Stomach (tissue), 9 donors: ENCODE measurements around the gene ZNF396. TPM values are rescaled to one million over a fixed set of nuclear protein-coding genes. Genes with fewer than 3 reads are reported as not detected.

Source experiments
- DNase-seq, 2 donors: peaks; one replicate each; pipeline versions ENCODE4 v3.0.0 to v3.0.0-alpha.2; 2013 to 2019
- H3K27ac ChIP-seq, 5 donors: fragments of 200-600 bp in 4 of 5; sonication (generic) in 4 of 5; one replicate each; pipeline ENCODE4 v1.5.1; 2013 to 2019; ENCODE audit warnings: mild to moderate bottlenecking in 1 of 5, moderate library complexity in 1 of 5
- H3K27me3 ChIP-seq, 3 donors: fragments of 200-600 bp; sonication (generic); one replicate each; pipeline ENCODE4 v1.5.1; 2017 to 2019; ENCODE audit warnings: mixed run types in 1 of 3
- H3K36me3 ChIP-seq, 4 donors: fragments of 200-600 bp; sonication (generic); 1 replicate in 3 of 4; 2 replicates in 1 of 4; pipeline ENCODE4 v1.5.1; 2016 to 2019
- H3K4me1 ChIP-seq, 4 donors: fragments of 200-600 bp; sonication (generic); one replicate each; pipeline ENCODE4 v1.5.1; 2016 to 2019
- H3K4me3 ChIP-seq, 4 donors: fragments of 200-600 bp; sonication (generic) in 3 of 4; one replicate each; pipeline ENCODE4 v1.5.1; 2016 to 2019; ENCODE audit warnings: mild to moderate bottlenecking in 1 of 4
- H3K9me3 ChIP-seq, 4 donors: fragments of 200-600 bp; sonication (generic); one replicate each; pipeline ENCODE4 v1.5.1; 2016 to 2019
- CTCF ChIP-seq, 7 experiments: fragments of 450-650 bp in 4 of 7; fragments of 200-600 bp in 3 of 7; sonication (generic) in 3 of 7; IDR thresholded peaks; one replicate each; pipeline ENCODE4 v1.5.1; 2016 to 2019; ENCODE audit warnings: antibody characterized with exemption in 7 of 7, control low read depth in 2 of 7, mild to moderate bottlenecking in 1 of 7
- EP300 ChIP-seq: sonication (generic); formaldehyde crosslinking; IDR thresholded peaks from one replicate; pipeline ENCODE4 v1.6.1; 2017; ENCODE audit warnings: antibody characterized with exemption
- POLR2A ChIP-seq, 4 donors: fragments of 450-650 bp; IDR thresholded peaks; one replicate each; pipeline ENCODE4 v1.6.1; 2016; ENCODE audit warnings: antibody characterized with exemption in 4 of 4, control low read depth in 2 of 4, mild to moderate bottlenecking in 1 of 4, moderate library complexity in 1 of 4
- POLR2AphosphoS5 ChIP-seq, 3 donors: sonication (generic); formaldehyde crosslinking; IDR thresholded peaks; one replicate each; pipeline ENCODE4 v1.6.1; 2016; ENCODE audit warnings: antibody characterized with exemption in 3 of 3
- WGBS, 5 donors: extraction: QIAGEN DNeasy Blood & Tissue Kit in 3 of 5; methylation state at CpG; one replicate each; pipeline versions ENCODE4 v1.1.5 to v1.1.7; 2013 to 2018; 5-methylcytosine and 5-hydroxymethylcytosine counted together
- intact Hi-C: fragments of 100-400 bp; cut with DNase I; formaldehyde crosslinking; loops from one replicate; pipeline ENCODE4 v1.15.1; 2023; ENCODE audit warnings: low total_unique reads
- polyA plus RNA-seq, 3 donors: library from polyadenylated mRNA; stranded (reverse); fragments of 200-250 nt; gene quantifications; one replicate each; pipeline ENCODE4 v1.2.3, GENCODE V29; 2013
- total RNA-seq, 5 donors: library from RNA; depleted of rRNA; stranded (reverse); fragments of >200 nt; gene quantifications; one replicate each; pipeline versions ENCODE4 v1.1.0 to v1.2.3, GENCODE V29; 2014 to 2016
- donor health status: healthy with polysubstance abuse.
- donor health status: Bipolar disorder and iron deficiency.
- donor health status: healthy.

ZNF396 gene
- total and polyA plus RNA-seq, 8 donors: 1.3 to 7.6 (median 4.3) TPM; not detected in 1

- 15 to 33% (median 21%) methylated on average over 6 of the region's 6 CpGs for WGBS, 5 donors
- Histone ChIP-seq H3K9me3 (no peaks in the 10 kb centered on the region), H3K4me3 (peak overlapping the region in 2 of 4 donors; percentile 9 to 68), H3K27ac (peak overlapping the region; percentile 78 to 100 (median 99)), H3K27me3 (no peaks in the 10 kb centered on the region), H3K36me3 (peaks cover 0 to 7% (median 4%) of the 10 kb centered on the region in 4 donors), H3K4me1 (peaks cover 29 to 48% (median 41%) of the 10 kb centered on the region in 4 donors)
- DNase-seq: peak; percentile 28 to 77
- intact Hi-C loops: no loop called here
- TF ChIP-seq POLR2A (IDR thresholded peaks at IDR 0.05): no peak
- TF ChIP-seq EP300: no peak
- TF ChIP-seq POLR2AphosphoS5 (IDR thresholded peaks at IDR 0.05): no peak
- TF ChIP-seq CTCF (IDR thresholded peaks at IDR 0.05): no peak
Measured at GRCh38 chr18:35345460-35345921, 31.6 kb downstream of the ZNF396 start.

GRCh38 chr18:35344736-35345459 is 32.2 kb downstream of the ZNF396 start:
- Histone ChIP-seq H3K27ac (peak overlapping the region; percentile 98 to 100 (median 99)), H3K4me1 (peaks cover 33 to 54% (median 44%) of the 10 kb centered on the region in 4 donors), H3K36me3 (peaks cover 2 to 13% (median 10%) of the 10 kb centered on the region in 4 donors), H3K27me3 (no peaks in the 10 kb centered on the region), H3K9me3 (no peaks in the 10 kb centered on the region), H3K4me3 (peak overlapping the region; percentile 68 to 89 (median 78))
- WGBS, 5 donors: 28 to 38% (median 33%) methylated on average over 12 of the region's 12 CpGs
- TF ChIP-seq POLR2A (IDR thresholded peaks at IDR 0.05) (no peak), CTCF (IDR thresholded peaks at IDR 0.05) (no peak), EP300 (no peak), POLR2AphosphoS5 (IDR thresholded peaks at IDR 0.05) (no peak)
- peak in 1 of 2 donors; percentile 70 for DNase-seq
- intact Hi-C loops: no loop called here

- 0 to 1% (median 0%) methylated on average over 43 to 64 of the region's 64 CpGs for WGBS, 5 donors
Measured at GRCh38 chr18:35343936-35344735, 33.0 kb downstream of the ZNF396 start, which contains the start of gene ZNF24. Gene ZNF24, minus strand, starts transcription at chr18:35344420. Its CDS starts 3,770 bp downstream, at chr18:35340650.

GRCh38 chr18:35343488-35343935 is 33.6 kb downstream of the ZNF396 start:
- Histone ChIP-seq H3K27me3 (no peaks in the 10 kb centered on the region), H3K4me1 (peaks cover 33 to 68% (median 50%) of the 10 kb centered on the region in 4 donors), H3K27ac (peak overlapping the region; percentile 98 to 100 (median 99)), H3K4me3 (peak overlapping the region; percentile 68 to 89 (median 78)), H3K36me3 (peaks cover 16 to 27% (median 24%) of the 10 kb centered on the region in 4 donors), H3K9me3 (no peaks in the 10 kb centered on the region)
- no peak for DNase-seq
- 0 to 3% (median 1%) methylated on average over 13 to 15 of the region's 15 CpGs for WGBS, 5 donors
- TF ChIP-seq POLR2A (IDR thresholded peaks at IDR 0.05): no peak
- intact Hi-C loops: no loop called here

More at GRCh38 chr18:35343936-35344735, 33.0 kb downstream of the ZNF396 start, which contains the start of gene ZNF24:
- Histone ChIP-seq H3K4me3 (peak within 1 kb of the TSS; percentile 68 to 89 (median 78)), H3K36me3 (peaks cover 10 to 21% (median 18%) of the 10 kb centered on the region in 4 donors), H3K4me1 (peaks cover 33 to 62% (median 47%) of the 10 kb centered on the region in 4 donors), H3K27ac (peak within 1 kb of the TSS; percentile 98 to 100 (median 99)), H3K9me3 (no peaks in the 10 kb centered on the region), H3K27me3 (no peaks in the 10 kb centered on the region)
- intact Hi-C loops: no loop called here
- peak; percentile 96 to 99 for DNase-seq
- peak in 2 of 4 donors; percentile 44 to 64 for TF ChIP-seq POLR2A (IDR thresholded peaks at IDR 0.05)
- no peak for TF ChIP-seq EP300
- TF ChIP-seq POLR2AphosphoS5 (IDR thresholded peaks at IDR 0.05): peak; percentile 68 to 91 (median 87)

- Histone ChIP-seq H3K36me3 (peaks cover 56 to 89% (median 86%) of the 10 kb centered on the region in 4 donors), H3K4me1 (peaks cover 10 to 61% (median 30%) of the 10 kb centered on the region in 4 donors), H3K27ac (no peak overlapping the region), H3K4me3 (no peak overlapping the region), H3K27me3 (no peaks in the 10 kb centered on the region), H3K9me3 (no peaks in the 10 kb centered on the region)
- 88 to 94% (median 89%) methylated on average over 5 of the region's 5 CpGs for WGBS, 5 donors
- intact Hi-C loops: no loop called here
- TF ChIP-seq EP300 (no peak), POLR2A (IDR thresholded peaks at IDR 0.05) (no peak), CTCF (IDR thresholded peaks at IDR 0.05) (no peak), POLR2AphosphoS5 (IDR thresholded peaks at IDR 0.05) (no peak)
- DNase-seq: no peak
Measured at GRCh38 chr18:35337286-35337685, 39.9 kb downstream of the ZNF396 start.
